ENCODE results near the gene ACAD9.
"Not testable (repeated sequence)": the region's sequence is repeated elsewhere in the genome, so short reads cannot be mapped to it uniquely, and the experiment has no call there.

DNA sequence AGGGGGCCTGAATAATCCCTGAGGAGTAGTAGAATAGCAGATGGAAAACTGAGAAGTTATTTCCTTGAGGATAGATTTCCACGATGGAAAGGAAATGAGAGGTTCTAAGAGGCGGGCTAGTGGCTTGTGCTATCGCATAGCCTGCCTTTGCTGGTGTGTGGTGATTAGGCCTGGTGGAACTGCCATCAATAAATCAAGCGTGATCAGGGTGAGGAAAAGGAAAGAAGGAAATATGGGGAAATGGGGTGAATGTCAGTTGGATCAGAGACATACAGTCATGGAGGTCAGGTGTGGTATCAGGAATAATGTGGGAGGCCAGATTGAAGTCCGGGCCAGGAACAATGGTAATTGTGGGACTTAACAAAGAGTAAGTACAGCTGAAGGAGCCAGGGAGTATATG lies 48.7 kb upstream of the ACAD9 start:
- not testable (repeated sequence) for TF ChIP-seq YY1 (IDR thresholded peaks at IDR 0.05; ENCODE audit: insufficient read depth, insufficient read length); ZNF274 (IDR thresholded peaks at IDR 0.05; ENCODE audit: low read depth, low read length); SUZ12 (IDR thresholded peaks at IDR 0.05; ENCODE audit: extremely low read depth, insufficient read depth, insufficient read length)
